DMS53 (cell line): ENCODE measurements around the gene DNHD1.
A peak's percentile ranks its signal among the peaks of the same experiment; 100 is the strongest.

Experiments used
- DNase-seq: peaks from one replicate; lab custom pipeline; 2025; lab: John Stamatoyannopoulos, UW

The DNHD1 gene, protein sequence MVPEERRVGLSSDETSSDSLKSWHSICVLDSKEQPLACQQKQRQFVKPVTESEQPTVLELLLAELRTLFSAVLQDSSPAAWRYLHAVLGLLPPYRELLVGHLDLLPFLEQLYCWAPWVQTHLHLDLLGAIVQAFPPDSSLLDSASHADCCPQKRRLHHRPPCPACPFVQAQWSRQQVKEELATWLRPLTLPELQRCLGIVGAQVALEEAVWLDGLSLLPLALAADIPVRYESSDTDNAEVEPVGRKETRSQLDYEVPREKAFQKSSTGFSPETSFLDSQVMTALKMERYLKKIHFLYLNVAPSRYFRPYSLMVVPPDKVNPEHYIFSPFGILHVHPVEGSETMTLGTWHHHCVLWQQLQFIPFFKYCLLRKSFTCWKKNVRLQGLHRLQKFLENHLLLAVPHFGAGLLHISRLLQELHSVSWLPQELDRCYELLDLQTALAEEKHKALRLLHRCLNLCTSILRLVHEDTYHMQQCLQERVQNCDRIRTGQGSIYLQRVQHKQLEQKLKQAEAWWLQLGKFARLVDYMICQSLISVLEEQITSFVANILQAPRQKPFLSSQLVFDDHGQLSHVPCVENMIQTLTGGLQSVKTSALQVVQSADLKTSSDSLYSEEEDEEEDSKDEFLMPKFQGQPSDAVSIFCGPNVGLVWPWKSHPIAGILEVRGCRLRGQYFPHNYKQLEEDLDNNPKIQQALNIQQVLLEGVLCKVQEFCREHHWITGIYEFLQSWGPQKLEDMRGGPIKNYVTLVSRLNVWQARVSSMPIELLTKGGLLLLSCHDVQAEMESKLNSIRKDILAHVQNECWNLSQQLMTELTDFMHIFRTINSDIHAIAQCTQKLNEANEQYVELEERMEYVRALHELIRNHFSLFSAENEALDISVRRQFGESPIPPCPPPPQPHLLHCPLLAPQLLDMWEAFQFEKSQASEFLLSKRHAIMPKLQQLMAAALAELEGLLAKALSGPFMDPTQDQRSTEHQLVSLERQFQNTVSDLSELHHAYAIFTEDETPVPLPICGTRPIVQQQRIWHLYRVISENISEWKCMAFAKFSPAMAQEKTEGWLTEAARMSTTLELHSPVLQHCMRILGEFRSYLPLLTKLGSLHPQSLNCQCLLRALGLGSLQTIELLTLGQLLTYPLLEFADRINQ (N-terminal part only)

DNA sequence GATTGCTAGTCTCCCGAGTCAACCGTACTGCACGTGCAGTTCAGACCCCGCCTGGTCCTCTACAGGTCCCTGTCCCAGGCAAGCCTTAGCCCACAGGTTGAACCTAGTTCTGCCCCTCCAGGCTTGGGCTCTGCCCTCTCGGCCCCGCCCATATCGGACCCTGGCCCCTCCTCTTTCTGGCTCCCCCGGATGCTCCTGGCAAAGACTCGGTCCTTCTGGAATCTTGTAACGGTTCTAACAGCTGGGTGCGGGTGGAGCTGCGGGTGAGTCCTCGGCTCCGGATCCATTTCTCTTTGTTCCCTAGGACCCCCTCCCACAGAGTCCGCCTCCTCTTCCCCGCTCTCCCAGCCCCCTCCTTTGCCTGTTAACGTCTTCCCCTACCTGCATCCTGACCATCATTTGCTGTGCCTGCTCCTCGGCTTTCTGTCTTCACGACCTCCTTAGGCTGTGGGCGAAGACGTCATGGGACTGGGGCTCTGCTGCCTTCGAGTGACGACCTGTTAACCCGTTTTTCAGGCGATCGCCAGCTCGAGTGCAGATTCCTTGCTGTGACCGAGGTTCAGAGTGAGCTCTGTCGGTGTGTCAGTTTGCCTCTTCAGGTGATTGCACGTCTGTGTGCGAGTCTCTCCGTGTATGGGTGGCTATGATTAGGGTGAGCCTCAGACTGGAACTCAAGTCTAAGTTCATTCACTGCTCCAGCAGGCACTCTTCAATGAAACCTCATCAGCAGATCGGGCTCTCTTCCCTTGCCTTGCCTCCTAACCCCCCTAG, at the start of gene DNHD1:
DNHD1 (plus strand) TSS at position 212 of the 771 bp plus-strand sequence. CDS start 936 bp downstream, outside the sequence.
- DNase-seq = no peak

DNA sequence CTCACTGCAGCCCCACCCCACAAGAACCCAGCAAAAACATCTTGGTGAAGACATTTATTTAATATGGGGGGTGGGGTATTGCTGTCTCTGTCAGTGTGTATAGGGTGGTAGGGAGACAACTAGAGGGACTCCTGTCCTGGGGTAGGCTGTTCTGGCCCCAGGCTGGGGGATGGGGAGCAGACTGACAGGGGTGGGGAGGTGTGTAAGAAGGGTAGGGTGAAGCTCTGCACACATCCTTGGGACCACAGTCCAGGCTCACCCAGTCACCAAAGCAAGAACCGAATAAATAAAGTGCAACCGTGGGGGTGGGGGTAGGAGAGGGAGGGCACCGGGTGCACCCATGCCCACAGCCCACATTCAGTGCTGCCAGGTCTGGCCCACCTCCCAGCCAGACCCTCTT, 48.5 kb upstream of the DNHD1 start:
- no peak for DNase-seq

DNA sequence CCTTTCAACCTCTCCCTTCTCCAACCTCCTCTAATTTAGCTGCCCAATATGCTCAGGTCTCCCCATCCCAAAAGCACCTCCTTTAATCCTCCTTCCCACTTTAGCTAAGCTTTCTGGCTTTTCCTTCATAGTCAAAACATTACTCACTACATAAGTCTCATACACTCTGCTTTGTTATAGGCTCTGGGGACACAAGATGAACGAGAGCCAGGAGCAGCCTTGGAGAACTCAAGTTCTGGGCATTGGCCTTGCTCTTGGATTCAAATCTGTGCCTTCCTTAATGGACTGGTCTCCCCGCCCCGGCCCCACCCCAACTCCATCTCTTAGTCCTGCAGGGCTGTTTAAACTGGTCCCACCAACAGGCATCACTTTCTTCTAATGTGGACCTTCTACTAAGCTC, 44.9 kb upstream of the DNHD1 start:
- no peak for DNase-seq

DNA sequence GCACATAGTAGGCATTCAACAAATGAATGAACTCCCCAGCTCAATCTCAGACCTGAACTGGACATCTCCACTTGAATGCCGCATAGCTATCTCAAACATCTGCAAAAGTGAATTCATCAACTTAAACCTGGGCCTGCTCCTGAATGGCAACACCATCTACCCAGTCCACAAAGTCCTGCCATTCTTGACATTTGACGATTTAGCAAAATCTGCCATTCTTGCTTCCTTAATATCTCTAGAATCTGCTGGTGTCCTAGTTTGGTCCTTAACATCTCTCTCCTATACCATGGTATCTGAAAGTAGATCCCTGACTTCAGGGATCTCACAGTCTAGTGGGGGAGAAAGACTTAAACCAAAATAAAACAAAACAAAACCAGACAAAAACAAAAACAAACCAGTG, 43.9 kb upstream of the DNHD1 start:
- no peak for DNase-seq

DNA sequence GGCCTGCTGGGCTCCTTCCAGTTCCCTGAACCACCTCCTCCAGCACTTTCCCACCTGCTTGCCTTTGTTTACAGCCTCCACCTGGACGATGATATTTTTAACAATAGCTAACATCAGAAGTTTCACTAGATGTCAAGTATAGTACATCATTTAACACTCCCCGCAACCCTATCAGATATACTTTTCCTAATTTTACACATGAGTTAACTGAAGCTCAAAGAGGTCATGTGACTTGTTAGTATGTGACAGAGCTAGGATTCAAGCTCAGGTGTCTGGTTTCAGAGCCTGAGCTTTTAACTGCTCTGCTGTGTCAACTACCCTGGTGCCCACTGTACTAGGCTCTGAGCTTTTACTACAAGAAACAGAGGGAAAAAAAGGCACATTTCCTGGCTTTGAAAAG, 42.0 kb upstream of the DNHD1 start:
- peak; percentile 55 for DNase-seq

GRCh38 chr11:6456361-6457073, 40.6 kb upstream of the DNHD1 start:
- no peak for DNase-seq

DNA sequence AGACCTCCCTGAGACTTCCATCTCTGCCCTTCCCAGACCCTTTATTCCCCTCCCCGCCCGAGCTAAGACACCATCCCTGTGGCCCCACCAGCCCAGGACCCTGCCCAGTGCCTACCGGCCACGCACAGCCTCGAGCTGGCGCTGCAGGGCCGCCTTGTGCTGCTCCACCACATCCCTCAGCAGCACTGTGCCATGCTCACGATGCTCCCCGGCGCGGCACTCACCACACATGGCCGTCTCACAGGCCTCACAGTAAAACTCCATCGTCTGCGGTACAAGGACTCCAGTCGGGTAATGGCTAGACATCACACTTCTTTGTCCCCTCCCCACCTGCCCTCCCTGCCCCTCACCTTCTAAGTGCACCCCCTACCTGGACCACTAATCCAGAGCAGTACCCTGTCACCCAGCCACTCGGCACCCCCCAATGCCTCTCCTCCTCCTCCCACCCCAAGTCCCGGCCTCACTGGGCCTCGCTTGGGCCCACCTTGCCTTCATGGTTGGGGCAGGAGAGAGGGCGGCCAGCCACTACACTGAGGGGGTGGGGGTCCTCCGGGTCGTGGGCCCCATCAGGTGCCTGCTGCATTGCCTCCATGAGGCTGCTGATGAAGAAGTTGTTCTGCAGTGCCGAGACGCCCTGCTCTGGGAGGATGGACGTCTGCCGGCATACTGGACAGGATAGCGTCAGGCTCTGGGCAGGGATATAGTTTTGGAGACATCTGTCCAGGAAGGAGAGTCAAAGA, 39.3 kb upstream of the DNHD1 start:
- no peak for DNase-seq

- peak; percentile 42 for DNase-seq
Observed at GRCh38 chr11:6458352-6459098, 38.6 kb upstream of the DNHD1 start.

GRCh38 chr11:6459099-6459450, 38.0 kb upstream of the DNHD1 start:
- DNase-seq = no peak

DNA sequence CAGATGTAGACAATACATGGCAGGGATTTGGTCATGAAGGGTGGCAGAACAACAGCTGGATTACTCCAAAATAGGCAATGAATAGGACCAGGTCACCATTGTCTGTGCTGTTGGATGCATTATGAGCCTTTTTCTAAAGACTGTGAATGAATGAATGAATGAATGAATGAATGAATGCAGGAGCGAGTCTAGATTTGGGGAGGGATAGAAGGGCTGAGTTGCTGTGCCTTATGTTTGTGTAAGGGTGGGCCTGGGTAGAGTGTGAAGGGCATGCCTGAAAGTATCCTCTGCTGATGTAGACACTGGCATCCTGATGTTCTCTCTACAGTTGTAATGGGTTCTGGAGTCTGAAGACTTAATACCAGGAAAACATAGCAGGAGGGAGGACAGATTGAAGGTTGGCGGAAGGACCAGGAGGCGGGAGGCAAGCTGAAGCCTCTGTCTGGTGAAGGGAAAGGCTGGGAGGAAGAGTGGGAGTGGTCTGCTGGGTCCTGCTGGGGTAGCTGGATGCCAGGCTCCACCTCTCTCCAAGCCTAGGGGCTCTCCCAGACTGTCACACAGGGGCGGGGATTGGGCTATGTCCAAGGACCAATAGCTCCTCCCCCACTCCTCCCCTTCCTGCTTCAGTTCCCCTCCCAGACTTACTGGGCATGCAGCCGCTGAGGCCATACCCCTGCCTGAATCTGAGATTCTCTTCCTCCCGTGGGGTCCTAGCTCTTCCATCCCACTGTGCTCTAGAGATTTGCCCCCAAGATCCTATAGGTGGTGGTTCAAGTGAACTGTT, 28.2 kb upstream of the DNHD1 start:
- peak; percentile 34 for DNase-seq

DNA sequence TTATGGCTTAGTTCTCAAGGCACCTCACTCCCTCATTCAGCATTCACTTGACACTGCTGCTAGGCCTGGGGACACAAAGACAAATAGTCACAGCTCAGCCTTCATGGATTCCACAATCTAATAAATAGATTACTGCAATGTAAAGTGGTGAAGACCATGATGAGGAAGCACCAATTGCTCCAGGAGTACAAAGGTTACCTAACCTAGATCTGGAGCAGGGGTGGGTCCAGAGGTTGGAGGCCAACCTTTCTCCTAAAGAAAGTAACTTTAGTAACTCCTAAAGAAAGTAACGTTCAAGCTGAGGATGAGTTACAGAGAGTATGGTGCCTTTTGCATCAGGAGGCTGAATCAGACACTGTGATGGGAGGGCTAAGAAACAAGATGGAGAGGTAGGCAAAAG, 27.5 kb upstream of the DNHD1 start:
- no peak for DNase-seq

DNA sequence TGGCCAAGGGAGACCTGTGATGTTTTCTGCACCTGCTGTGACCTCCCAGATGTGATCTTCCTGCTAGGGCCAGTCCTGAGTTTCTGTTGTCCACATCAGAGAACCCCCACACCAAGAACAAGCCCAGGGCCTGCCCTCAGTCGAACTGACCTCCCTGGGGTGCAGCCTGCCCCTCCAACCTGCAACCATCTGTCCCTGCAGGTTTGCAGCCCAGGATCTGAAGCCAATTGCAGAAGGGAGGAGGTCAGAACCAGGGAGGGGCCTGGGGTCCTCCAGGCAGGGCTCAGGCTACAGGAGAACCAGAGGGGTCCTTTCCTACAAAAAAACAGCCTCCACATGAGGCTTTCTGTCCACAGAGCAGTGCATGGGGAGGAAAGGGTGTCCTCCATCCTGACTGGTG, 24.1 kb upstream of the DNHD1 start:
- DNase-seq = no peak

DNA sequence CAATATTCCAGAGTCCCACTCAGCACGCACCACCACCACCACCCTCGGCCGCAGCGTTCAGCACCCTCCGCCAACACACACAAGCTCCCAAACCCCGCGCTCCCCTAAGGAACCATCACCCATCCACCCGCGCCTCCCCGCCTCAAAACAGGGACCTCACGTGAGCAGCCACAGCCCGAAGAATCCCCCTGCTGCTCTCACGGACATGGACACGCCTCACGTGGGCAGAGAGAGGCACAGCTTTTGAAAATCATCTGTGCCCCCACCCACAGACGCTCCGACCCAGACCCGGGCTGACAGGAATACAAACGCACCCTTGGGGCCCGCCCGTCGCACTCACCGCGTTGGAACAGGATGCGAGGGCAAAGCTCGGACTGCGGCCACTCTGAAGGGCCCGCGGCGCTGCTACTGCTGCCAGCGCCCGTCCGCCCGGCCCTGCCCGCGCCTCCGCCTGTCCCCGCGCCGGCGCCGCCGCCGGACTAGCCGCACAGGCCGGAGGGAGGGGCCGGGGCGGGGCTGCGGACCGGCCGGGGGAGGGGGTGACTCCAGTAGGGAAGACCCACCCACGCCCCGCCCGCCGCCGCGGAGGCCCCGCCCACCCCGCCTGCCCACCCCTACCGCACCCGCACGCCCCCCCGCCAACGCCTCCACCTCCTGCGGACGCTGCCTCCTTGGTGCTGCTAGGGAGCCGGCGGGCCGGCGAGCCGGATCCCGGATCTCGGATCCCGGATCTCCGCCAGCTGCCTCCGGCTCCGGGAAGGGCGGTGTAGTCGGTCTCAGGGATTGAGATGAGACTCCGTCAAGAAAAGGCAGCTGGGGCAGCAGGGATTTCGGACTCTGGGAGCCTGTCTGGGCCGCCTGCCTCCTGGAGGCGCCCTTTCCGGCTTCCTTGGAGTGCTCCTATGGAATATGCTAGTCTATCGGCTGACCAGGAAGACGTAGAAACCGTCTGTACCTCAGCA, 23.3 kb upstream of the DNHD1 start, which contains the start of gene TRIM3:
TRIM3 (minus strand) TSS at position 491 of the 962 bp plus-strand sequence. CDS start 8,246 bp downstream, outside the sequence.
- peak; percentile 95 for DNase-seq

GRCh38 chr11:6474413-6474792, 22.7 kb upstream of the DNHD1 start:
- no peak for DNase-seq

DNA sequence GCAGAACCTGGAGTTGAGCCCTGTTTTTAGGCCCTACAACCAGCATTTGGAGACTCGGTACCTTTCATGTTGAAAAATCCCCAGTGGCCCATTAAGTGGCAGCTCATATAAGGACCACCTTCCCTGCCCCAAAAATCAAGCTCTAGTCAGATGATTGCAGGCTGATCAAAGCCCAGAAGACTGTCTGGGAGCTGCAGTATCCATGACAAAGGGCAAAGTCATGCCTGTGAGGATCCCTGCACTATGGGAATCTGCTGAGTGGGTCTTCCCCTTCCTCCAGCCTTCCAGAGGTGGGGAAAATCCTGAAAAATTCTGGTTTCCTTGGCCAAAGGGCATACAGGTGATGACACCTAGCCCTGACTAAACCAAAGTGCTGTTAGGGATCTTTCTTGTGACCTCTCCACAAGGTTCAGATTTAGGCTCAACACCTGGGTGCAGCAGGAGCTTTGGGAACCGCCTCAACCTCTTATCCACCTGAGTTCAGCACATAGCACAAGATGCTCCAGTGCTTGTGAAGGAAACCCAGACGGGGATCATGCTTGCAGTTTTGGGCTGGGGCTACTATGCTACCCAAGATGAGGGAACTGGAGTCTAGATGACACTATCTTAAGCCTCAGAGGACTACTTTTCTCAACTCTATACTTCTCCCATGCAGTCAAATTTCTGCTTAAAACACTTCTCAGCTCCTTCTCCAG, 22.1 kb upstream of the DNHD1 start:
- peak; percentile 50 for DNase-seq

DNA sequence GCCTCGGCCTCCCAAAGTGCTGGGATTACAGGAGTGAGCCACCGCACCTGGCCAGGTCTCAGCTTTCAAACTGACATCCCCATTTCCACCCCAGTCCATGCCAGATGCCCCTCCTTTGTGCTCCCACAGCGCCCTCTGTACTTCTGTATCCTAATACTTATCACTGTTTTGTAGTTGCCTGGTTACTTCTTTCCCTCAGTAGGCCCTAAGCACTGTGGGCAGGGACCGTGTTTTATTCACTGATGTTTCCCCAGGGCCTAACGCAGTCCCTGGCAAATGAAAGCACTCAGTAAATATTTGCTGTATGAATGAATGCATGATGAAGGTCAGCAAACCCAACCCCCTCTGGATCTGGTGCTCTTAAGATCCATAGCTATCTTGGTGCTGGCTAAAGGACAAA, 21.1 kb upstream of the DNHD1 start:
- DNase-seq = peak; percentile 93

DNA sequence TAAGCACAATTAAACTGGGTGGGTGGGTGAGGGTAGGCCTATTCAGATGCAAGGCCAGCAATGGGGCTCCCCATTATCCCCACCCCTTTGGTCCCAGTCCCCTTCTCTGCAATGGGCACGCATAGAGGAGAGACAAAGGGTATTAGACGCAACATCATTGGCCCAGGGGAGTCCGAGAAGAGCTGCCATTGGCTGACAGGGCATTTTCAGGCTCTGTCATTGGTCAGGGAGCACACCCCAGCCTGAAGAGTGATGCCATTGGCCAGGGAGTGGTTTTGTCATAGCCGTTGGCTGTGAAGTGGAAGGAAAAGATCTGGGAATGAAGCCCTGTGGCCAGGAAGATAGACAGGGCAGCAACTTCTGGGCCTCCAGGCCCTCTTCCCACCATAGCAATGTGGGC, 20.5 kb upstream of the DNHD1 start:
- peak; percentile 39 for DNase-seq
